Thymus (tissue), 11 donors: ENCODE measurements around the gene KIF1A. TPM values are rescaled to one million over a fixed set of nuclear protein-coding genes. Genes with fewer than 3 reads are reported as not detected.

Experiments
- DNase-seq, 9 donors: peaks; one replicate each; pipeline ENCODE4 v3.0.0-alpha.2; 2013; ENCODE audit warnings: low spot score in 9 of 9, low read depth in 6 of 9, missing footprints in 1 of 9
- H3K27ac ChIP-seq, 2 donors: one replicate each; pipeline ENCODE4 v1.5.1; 2013; ENCODE audit warnings: control low read depth in 1 of 2, low read depth in 1 of 2, low read length in 1 of 2, mild to moderate bottlenecking in 1 of 2, moderate library complexity in 1 of 2
- H3K27me3 ChIP-seq, 2 donors: one replicate each; pipeline ENCODE4 v1.5.1; 2013; ENCODE audit warnings: low read length in 1 of 2; ENCODE audit not compliant: control insufficient read depth in 2 of 2, insufficient read depth in 1 of 2
- H3K36me3 ChIP-seq, 2 donors: one replicate each; pipeline ENCODE4 v1.5.1; 2013; ENCODE audit warnings: low read length in 1 of 2, mild to moderate bottlenecking in 1 of 2, moderate library complexity in 1 of 2; ENCODE audit not compliant: control insufficient read depth in 2 of 2, insufficient read depth in 2 of 2
- H3K4me1 ChIP-seq, 2 donors: one replicate each; pipeline ENCODE4 v1.5.1; 2013; ENCODE audit warnings: low read length in 2 of 2; ENCODE audit not compliant: control insufficient read depth in 2 of 2, insufficient read depth in 2 of 2
- H3K4me3 ChIP-seq, 2 donors: one replicate each; pipeline ENCODE4 v1.5.1; 2013; ENCODE audit warnings: low read length in 2 of 2, control low read depth in 1 of 2, mild to moderate bottlenecking in 1 of 2
- H3K9me3 ChIP-seq, 2 donors: one replicate each; pipeline ENCODE4 v1.5.1; 2013; ENCODE audit warnings: low read length in 1 of 2, mild to moderate bottlenecking in 1 of 2; ENCODE audit not compliant: control insufficient read depth in 2 of 2, insufficient read depth in 1 of 2
- WGBS: extraction: QIAGEN DNeasy Blood & Tissue Kit; methylation state at CpG from one replicate; pipeline ENCODE4 v1.1.7; 2013; 5-methylcytosine and 5-hydroxymethylcytosine counted together
- polyA plus RNA-seq: library from polyadenylated mRNA; stranded (reverse); fragments of 200-250 nt; gene quantifications from one replicate; pipeline ENCODE4 v1.2.3, GENCODE V29; 2013
- total RNA-seq: library from RNA; stranded (reverse); fragments of 120-200 nt; gene quantifications from one replicate; pipeline ENCODE4 v1.2.4, GENCODE V29; 2013
- donor health status: healthy.

The KIF1A gene
- total and polyA plus RNA-seq, 2 donors = 0.42 to 0.78 TPM

DNA sequence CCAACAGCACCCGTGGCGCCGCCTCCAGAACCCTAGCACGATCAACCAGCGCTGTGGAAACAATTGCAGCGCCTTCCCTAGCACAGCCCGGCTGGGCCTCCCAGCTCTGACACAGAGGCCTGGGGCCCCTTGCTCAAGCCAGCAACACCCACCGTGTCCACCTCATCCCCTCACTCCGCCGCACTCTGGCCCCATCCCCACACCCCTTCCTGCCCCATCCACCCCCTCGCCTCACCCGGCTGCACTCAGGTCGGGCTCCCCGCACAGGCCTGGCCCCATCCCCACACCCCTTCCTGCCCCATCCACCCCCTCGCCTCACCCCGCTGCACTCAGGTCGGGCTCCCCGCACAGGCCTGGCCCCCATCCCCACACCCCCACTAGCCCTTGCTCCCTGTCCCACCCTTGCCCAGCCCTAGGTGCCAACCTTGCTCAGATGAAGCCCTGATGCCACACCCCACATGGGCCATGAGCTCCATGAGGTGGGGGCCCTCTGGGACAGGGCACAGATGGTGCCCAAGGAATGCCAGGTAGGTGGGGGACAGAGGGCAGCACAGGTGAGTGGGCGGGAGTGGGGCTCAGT, 28.7 kb downstream of the KIF1A start:
- no peaks in the 10 kb centered on the region for H3K27me3 ChIP-seq
- H3K4me1 ChIP-seq = no peaks in the 10 kb centered on the region
- DNase-seq = no peak
- no peak overlapping the region for H3K4me3 ChIP-seq
- H3K9me3 ChIP-seq = no peaks in the 10 kb centered on the region
- H3K36me3 ChIP-seq = no peaks in the 10 kb centered on the region
- WGBS = 89% methylated on average over 19 of the region's 19 CpGs
- no peak overlapping the region for H3K27ac ChIP-seq

DNA sequence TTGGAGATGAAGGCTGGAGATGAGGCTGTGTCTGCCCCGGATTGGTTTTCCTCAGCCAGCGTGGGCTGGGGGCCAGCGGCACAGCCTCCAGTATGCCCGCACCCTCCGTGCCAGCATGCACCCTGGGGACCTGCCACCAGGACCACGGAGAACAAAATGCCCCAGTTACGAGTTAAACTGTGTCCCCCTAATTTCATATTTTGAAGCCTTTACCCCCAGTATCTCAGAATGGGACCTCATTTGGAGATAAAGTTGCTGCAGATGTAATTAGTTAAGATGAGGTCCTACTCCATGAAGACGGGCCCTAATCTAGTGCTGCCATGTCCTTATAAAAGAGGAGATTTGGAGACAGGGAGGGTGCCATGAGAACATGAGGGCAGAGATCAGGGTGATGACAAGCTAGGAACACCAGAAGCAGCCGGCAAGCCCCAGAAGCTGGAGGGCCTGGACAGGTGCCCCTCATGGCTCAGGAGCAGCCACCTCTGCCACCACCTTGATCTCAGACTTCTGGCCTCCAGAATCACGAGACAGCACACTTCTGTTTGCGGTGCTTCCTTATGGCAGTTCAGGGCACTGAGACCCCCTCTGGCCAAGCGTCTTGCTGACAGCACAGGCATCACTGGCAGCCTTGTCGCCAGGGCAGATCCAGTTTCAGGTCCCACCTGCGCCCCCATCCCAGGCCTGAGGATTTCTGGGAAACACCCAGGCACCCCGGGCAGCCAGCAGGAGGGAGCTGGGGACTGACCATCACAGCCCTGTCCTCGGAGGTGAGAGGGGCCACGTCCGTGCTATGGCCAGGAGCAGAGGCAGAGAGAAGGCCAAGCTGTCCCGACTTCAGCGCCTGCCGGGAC, 29.4 kb downstream of the KIF1A start:
- no peak overlapping the region for H3K4me3 ChIP-seq
- H3K4me1 ChIP-seq = no peaks in the 10 kb centered on the region
- no peak for DNase-seq
- H3K36me3 ChIP-seq = no peaks in the 10 kb centered on the region
- WGBS = 96% methylated on average over 21 of the region's 21 CpGs
- no peaks in the 10 kb centered on the region for H3K27me3 ChIP-seq
- no peaks in the 10 kb centered on the region for H3K9me3 ChIP-seq
- no peak overlapping the region for H3K27ac ChIP-seq

DNA sequence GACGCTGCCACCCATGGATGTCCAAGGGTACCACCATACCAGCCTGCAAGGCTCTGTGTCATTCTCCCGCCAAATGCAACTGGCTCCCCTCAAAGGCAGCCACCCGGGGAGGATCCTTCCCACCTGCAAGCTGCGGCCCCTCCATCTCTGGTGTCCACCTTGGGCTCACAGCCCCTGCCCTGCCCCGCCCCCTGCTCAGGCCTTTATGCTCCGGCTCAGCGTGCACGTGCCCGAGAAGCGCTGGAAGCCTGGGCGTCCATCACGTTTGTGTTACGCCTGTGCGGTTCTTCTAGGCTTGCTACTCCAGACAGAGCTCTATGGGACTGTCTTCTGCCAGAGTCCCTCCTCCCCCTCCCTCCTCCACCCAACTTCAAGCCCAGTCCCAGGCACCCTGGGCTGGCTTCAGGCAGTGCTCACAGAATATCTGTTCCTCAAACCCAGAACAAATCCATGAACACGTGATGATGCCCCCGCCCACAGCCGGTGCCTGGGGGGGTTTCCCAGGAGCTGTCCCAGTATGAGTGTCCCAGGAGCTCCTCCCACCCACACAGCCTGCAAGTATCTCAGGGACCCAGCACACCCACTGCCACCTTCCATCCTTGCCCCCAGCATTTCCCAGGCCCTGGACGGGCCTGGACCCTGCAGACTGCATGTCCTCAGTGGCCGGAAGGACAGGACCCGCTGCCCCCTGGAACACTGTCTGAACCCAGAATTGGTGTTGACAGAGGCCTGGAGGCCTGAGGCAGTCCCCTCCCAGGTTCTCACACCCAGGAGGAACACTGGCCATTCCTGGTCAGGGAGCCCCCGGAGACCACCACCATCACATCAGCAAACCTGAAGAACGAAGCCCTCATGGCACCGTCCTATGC, 30.3 kb downstream of the KIF1A start:
- H3K36me3 ChIP-seq = no peaks in the 10 kb centered on the region
- no peak overlapping the region for H3K27ac ChIP-seq
- no peaks in the 10 kb centered on the region for H3K4me1 ChIP-seq
- no peak for DNase-seq
- WGBS = 89% methylated on average over 23 of the region's 23 CpGs
- H3K27me3 ChIP-seq = no peaks in the 10 kb centered on the region
- H3K4me3 ChIP-seq = no peak overlapping the region
- H3K9me3 ChIP-seq = peaks cover 0 to under 1% of the 10 kb centered on the region in 2 donors

DNA sequence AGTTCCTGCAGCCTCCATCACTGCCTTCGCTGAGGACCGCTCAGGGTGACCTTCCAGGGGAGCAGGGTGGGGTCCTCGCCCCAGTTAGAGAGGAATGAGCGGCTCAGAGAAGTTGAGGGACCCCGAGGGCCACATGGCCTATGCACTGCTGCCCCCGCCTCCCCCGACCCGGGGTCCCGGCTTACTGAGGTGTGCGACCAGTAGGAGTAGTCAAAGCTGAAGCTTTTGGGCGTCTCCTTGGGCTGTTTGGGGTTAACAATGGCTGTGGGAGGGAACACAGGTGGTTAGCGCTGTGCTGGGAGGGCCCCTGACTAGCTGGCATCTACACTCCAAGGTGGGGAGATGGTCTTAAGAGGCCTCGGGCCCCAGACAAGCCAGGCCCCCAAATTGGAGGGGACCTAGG, 31.0 kb downstream of the KIF1A start:
- Histone ChIP-seq H3K4me1 (no peaks in the 10 kb centered on the region), H3K36me3 (no peaks in the 10 kb centered on the region), H3K9me3 (peaks cover 0 to 1% of the 10 kb centered on the region in 2 donors), H3K27me3 (no peaks in the 10 kb centered on the region), H3K27ac (no peak overlapping the region), H3K4me3 (no peak overlapping the region)
- 94% methylated on average over 13 of the region's 13 CpGs for WGBS
- no peak for DNase-seq

DNA sequence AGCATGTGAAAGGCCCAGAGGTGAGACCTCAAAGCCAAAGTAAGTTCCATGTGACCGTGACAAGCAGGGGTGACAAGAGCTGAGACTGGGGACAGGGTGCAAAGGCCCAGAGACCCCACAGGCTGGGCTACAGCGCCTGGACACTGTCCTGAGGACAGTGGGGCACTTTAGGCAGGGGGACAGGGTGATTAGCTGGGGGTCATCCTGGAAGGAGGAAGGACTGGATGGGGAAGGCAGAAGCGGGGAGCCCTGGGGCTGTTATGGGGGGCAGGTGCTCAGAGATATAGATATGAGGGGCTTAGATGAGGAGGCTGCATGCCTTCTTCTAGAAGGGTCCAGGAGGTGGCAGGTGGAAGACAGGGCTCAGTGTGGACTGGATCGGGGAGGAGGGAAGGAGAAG, 31.5 kb downstream of the KIF1A start:
- no peaks in the 10 kb centered on the region for H3K36me3 ChIP-seq
- no peaks in the 10 kb centered on the region for H3K4me1 ChIP-seq
- DNase-seq = no peak
- H3K27ac ChIP-seq = no peak overlapping the region
- peaks cover 0 to 1% of the 10 kb centered on the region in 2 donors for H3K9me3 ChIP-seq
- no peaks in the 10 kb centered on the region for H3K27me3 ChIP-seq
- WGBS = 92% methylated on average over 4 of the region's 4 CpGs
- no peak overlapping the region for H3K4me3 ChIP-seq

DNA sequence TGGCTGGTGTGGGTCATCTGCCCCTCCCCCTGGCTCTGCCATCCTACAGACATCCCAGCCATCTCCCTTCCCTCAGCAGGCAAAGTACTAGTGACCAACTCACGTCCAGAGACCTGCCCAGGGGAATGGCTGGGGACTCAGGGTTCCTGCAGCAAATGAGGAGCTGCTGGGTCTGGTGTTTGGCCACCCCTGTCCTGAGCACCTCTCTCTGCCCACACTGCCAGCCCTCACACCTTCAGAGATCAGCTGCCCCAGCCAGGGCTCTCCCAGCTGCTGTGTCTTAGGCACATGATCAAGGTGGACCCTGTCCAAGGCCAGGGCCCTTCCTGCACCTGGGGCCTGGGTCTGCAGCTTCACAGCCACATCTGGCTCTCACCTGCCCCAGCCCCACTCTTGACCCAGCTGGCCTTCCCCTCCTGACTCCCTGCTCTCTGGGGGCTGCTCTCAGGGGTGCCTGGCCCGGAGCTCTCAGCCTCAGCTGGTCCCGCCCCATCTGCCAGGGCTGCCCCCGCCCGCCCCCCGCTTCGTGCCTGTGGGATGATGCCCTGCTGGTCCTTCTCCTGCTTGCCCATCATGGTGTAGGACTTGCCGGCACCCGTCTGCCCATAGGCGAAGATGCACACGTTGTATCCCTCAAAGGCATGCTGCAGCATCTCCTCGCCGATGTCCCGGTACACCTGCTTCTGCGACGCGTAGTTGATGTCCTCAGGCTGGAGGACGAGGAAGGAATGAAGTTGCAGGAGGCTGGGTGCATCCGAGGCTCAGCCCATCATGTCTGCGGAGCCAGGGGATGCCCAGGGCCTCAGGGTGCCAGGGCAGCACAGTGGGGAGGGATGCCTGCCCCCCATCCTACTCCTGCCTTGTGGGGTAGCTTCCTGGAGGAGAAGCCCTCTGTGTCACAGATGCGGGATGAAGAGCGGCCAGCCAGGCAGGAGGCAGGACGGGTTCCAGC, 32.2 kb downstream of the KIF1A start:
- H3K9me3 ChIP-seq = peaks cover 1 to 4% of the 10 kb centered on the region in 2 donors
- H3K27ac ChIP-seq = no peak overlapping the region
- no peaks in the 10 kb centered on the region for H3K4me1 ChIP-seq
- no peaks in the 10 kb centered on the region for H3K36me3 ChIP-seq
- DNase-seq = no peak
- no peak overlapping the region for H3K4me3 ChIP-seq
- 93% methylated on average over 23 of the region's 23 CpGs for WGBS
- H3K27me3 ChIP-seq = no peaks in the 10 kb centered on the region

DNA sequence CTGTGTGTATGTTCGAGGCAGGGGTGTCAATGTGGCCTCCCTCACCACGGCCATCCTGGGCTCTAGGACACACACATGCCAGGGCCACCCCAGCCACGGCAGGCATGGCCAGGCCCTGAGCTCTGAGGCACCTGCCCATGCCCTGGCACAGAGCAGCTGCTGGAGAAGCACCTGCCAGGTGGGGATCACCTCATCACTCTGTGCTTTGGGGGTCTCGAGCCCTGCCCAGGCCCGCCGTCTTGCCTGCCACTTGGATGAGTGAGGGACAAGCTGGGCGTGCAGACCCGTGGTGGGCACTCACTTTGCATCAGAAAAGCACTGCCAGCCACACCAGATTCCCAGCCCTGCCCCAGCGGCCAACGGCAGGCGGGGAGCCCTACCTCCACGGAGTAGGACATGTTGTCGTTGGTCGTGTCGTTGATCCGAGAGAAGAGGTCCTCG, 33.1 kb downstream of the KIF1A start:
- H3K9me3 ChIP-seq = peaks cover 1 to 8% of the 10 kb centered on the region in 2 donors
- no peak overlapping the region for H3K4me3 ChIP-seq
- H3K27me3 ChIP-seq = no peaks in the 10 kb centered on the region
- H3K36me3 ChIP-seq = no peaks in the 10 kb centered on the region
- no peak for DNase-seq
- 92% methylated on average over 17 of the region's 17 CpGs for WGBS
- no peaks in the 10 kb centered on the region for H3K4me1 ChIP-seq
- no peak overlapping the region for H3K27ac ChIP-seq

DNA sequence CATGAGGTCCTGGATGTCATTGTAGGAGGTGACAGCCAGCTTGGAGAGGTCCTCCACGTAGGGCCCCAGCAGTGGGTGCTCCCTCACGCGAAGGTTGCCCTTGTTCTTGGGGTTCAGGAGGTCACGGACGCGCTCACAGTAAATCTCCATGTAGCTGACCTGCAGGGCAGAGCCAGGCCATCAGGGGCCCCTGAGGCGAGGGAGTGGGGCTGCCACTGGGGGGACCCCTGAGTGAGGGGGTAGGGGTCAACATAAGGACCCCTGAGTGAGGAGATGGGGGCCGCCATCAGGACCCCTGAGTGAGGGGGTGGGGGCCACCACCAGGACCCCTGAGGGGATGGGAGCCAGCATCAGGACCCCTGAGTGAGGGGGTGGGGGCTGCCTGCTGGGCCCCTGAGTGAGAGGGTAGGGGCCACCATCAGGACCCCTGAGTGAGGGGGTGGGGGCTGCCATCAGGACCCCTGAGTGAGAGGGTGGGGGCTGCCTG, 33.6 kb downstream of the KIF1A start:
- WGBS = 92% methylated on average over 8 of the region's 8 CpGs
- Histone ChIP-seq H3K4me3 (no peak overlapping the region), H3K27ac (no peak overlapping the region), H3K36me3 (no peaks in the 10 kb centered on the region), H3K27me3 (no peaks in the 10 kb centered on the region), H3K4me1 (no peaks in the 10 kb centered on the region), H3K9me3 (peaks cover 1 to 8% of the 10 kb centered on the region in 2 donors)
- no peak for DNase-seq
